OCI-LY7 (cell line): ENCODE measurements around the gene WFDC13. TPM values are rescaled to one million over a fixed set of nuclear protein-coding genes. Genes with fewer than 3 reads are reported as not detected.

Experiments used
- BruUV-seq: library from RNA; stranded (reverse); fragments of 400-500 nt; replicated peaks from 2 replicates; lab custom pipeline; 2021; lab: Mats Ljungman, UMichigan
- CTCF ChIA-PET: fragments of 300-600 bp; sonication (Branson Sonifier 250); formaldehyde crosslinking; loops from one replicate; lab custom pipeline; 2022; ENCODE audit warnings: antibody characterized with exemption; ENCODE audit not compliant: unreplicated experiment; lab: Charles Lee
- POLR2A ChIA-PET: fragments of 300-600 bp; sonication (Branson Sonifier 250); formaldehyde crosslinking; loops from one replicate; lab custom pipeline; 2022; ENCODE audit warnings: antibody characterized with exemption; lab: Charles Lee
- DNase-seq: peaks from one replicate; pipeline ENCODE4 v3.0.0-alpha.2; 2015; ENCODE audit warnings: low spot score
- H2AFZ ChIP-seq: fragments of 200-600 bp; sonication (generic), shearing (Covaris generic); 2 replicates; pipeline ENCODE4 v1.6.1; 2014; ENCODE audit warnings: mild to moderate bottlenecking, antibody characterized with exemption, low read length, moderate library complexity
- H3K27ac ChIP-seq: fragments of 200-600 bp; sonication (generic); 2 replicates; pipeline ENCODE4 v1.5.1; 2014; ENCODE audit warnings: mixed run types, low read depth, mild to moderate bottlenecking, moderate library complexity, low read length, inconsistent platforms; ENCODE audit not compliant: poor library complexity, severe bottlenecking
- H3K36me3 ChIP-seq: fragments of 200-600 bp; sonication (generic); 2 replicates; pipeline ENCODE4 v1.6.1; 2014; ENCODE audit warnings: mild to moderate bottlenecking, antibody characterized with exemption, low read length, moderate library complexity, mixed read lengths; ENCODE audit not compliant: insufficient read depth
- H3K4me1 ChIP-seq: fragments of 200-600 bp; sonication (generic); 2 replicates; pipeline ENCODE4 v1.5.1; 2014; ENCODE audit warnings: mild to moderate bottlenecking, low read length; ENCODE audit not compliant: insufficient read depth, poor library complexity, severe bottlenecking
- H3K4me2 ChIP-seq: fragments of 200-600 bp; sonication (generic); 2 replicates; pipeline ENCODE4 v1.6.1; 2014; ENCODE audit warnings: mild to moderate bottlenecking, low read length
- H3K4me3 ChIP-seq: fragments of 200-600 bp; sonication (generic); 2 replicates; pipeline ENCODE4 v1.5.1; 2014; ENCODE audit warnings: mild to moderate bottlenecking, low read depth, low read length; ENCODE audit not compliant: poor library complexity, severe bottlenecking
- H3K79me2 ChIP-seq: fragments of 200-600 bp; sonication (generic); 2 replicates; pipeline ENCODE4 v1.6.1; 2016; ENCODE audit warnings: low read depth, mild to moderate bottlenecking, low read length, moderate library complexity, mixed read lengths; ENCODE audit not compliant: insufficient read depth
- H3K9me2 ChIP-seq: fragments of 200-600 bp; sonication (generic); 2 replicates; pipeline ENCODE4 v1.6.1; 2016; ENCODE audit warnings: mild to moderate bottlenecking, low read length, mixed read lengths; ENCODE audit not compliant: insufficient read depth
- H3K9me3 ChIP-seq: fragments of 200-600 bp; sonication (generic); 2 replicates; pipeline ENCODE4 v1.6.1; 2014; ENCODE audit warnings: mild to moderate bottlenecking, mixed run types, low read length, mixed read lengths
- H4K20me1 ChIP-seq: fragments of 200-600 bp; sonication (generic); 2 replicates; pipeline ENCODE4 v1.6.1; 2014; ENCODE audit warnings: mild to moderate bottlenecking, antibody characterized with exemption, low read length, moderate library complexity, mixed read lengths; ENCODE audit not compliant: insufficient read depth
- CTCF ChIP-seq: fragments of 200-600 bp; sonication (generic); conservative IDR thresholded peaks from 2 replicates; pipeline ENCODE4 v1.5.1; 2014; ENCODE audit warnings: mild to moderate bottlenecking, antibody characterized with exemption, low read length, moderate library complexity, mixed read lengths
- EZH2phosphoT487 ChIP-seq: fragments of 200-600 bp; sonication (generic); IDR thresholded peaks from 2 replicates; pipeline ENCODE4 v1.6.1; 2018; ENCODE audit warnings: low read depth, borderline replicate concordance, mild to moderate bottlenecking, mixed run types, antibody characterized with exemption, low read length, moderate library complexity, mixed read lengths
- intact Hi-C: fragments of 100-400 bp; cut with micrococcal nuclease; formaldehyde crosslinking; loops from one replicate; pipeline ENCODE4 v1.10.0; 2022; ENCODE audit not compliant: unreplicated experiment
- total RNA-seq, 2 experiments: library from RNA; depleted of rRNA in 1 of 2; stranded (reverse); fragments of >200 nt in 1 of 2; shearing (Covaris generic) in 1 of 2; gene quantifications; 2 replicates each; pipeline ENCODE4 v1.2.3, GENCODE V29; 2014 to 2022

The WFDC13 gene
- total RNA-seq, 2 experiments from 2014 or later, result not detected

- no peaks in the 10 kb centered on the region for H3K36me3 ChIP-seq
- H3K27ac ChIP-seq, result no peak overlapping the region
- CTCF ChIA-PET, result no interaction called here
- no TSS peak for BruUV-seq
- H3K4me2 ChIP-seq, result no peak overlapping the region
- no peaks in the 10 kb centered on the region for H3K79me2 ChIP-seq
- TF ChIP-seq EZH2phosphoT487, result no peak
- POLR2A ChIA-PET, result no interaction called here
- H3K9me3 ChIP-seq, result peaks cover 15% of the 10 kb centered on the region; the same call in 1 of the 2 replicates
- no peak overlapping the region for H2AFZ ChIP-seq
- no peaks in the 10 kb centered on the region for H3K9me2 ChIP-seq
- no peaks in the 10 kb centered on the region for H4K20me1 ChIP-seq
- H3K4me3 ChIP-seq, result no peak overlapping the region
- intact Hi-C loops, result no loop called here
- no peaks in the 10 kb centered on the region for H3K4me1 ChIP-seq
- peak; percentile 2 for DNase-seq
Observed at GRCh38 chr20:45732199-45732598, 30.4 kb downstream of the WFDC13 start.

- Histone ChIP-seq H4K20me1 (no peaks in the 10 kb centered on the region), H3K4me2 (no peak overlapping the region), H3K27ac (no peak overlapping the region), H3K9me2 (no peaks in the 10 kb centered on the region), H3K36me3 (no peaks in the 10 kb centered on the region), H3K79me2 (no peaks in the 10 kb centered on the region), H3K4me1 (no peaks in the 10 kb centered on the region), H3K9me3 (peaks cover 15% of the 10 kb centered on the region; the same call in 1 of the 2 replicates), H2AFZ (no peak overlapping the region), H3K4me3 (no peak overlapping the region)
- no peak for DNase-seq
- intact Hi-C loops, result no loop called here
- POLR2A ChIA-PET, result no interaction called here
- CTCF ChIA-PET, result no interaction called here
- BruUV-seq, result no TSS peak
- TF ChIP-seq CTCF (no peak), EZH2phosphoT487 (no peak)
Observed at GRCh38 chr20:45735552-45735951, 33.7 kb downstream of the WFDC13 start.

- POLR2A ChIA-PET, result no interaction called here
- Histone ChIP-seq H3K9me2 (no peaks in the 10 kb centered on the region), H2AFZ (no peak overlapping the region), H3K79me2 (no peaks in the 10 kb centered on the region), H4K20me1 (no peaks in the 10 kb centered on the region), H3K4me3 (no peak overlapping the region), H3K4me1 (no peaks in the 10 kb centered on the region), H3K4me2 (no peak overlapping the region), H3K9me3 (peaks cover 15% of the 10 kb centered on the region; the same call in 1 of the 2 replicates), H3K27ac (no peak overlapping the region), H3K36me3 (no peaks in the 10 kb centered on the region)
- intact Hi-C loops, result no loop called here
- CTCF ChIA-PET, result no interaction called here
- no TSS peak for BruUV-seq
- TF ChIP-seq CTCF (no peak), EZH2phosphoT487 (no peak)
- DNase-seq, result no peak
Observed at GRCh38 chr20:45735988-45736387, 34.1 kb downstream of the WFDC13 start.
